Transverse colon (tissue), 4 donors: Measurements from ENCODE around the gene AIF1L.

Experiments
- CTCF ChIP-seq, 5 experiments: fragments of 200-600 bp in 3 of 5; fragments of 450-650 bp in 2 of 5; sonication (generic) in 3 of 5; IDR thresholded peaks; 1 replicate in 2 of 5; 2 replicates in 3 of 5; pipeline ENCODE4 v1.5.1; 2016 to 2017; ENCODE audit warnings: antibody characterized with exemption in 5 of 5, inconsistent platforms in 3 of 5, mild to moderate bottlenecking in 2 of 5, moderate library complexity in 1 of 5
- EP300 ChIP-seq: sonication (generic); formaldehyde crosslinking; IDR thresholded peaks from one replicate; pipeline ENCODE4 v1.6.1; 2017; ENCODE audit warnings: antibody characterized with exemption, low read depth
- POLR2A ChIP-seq: fragments of 450-650 bp; IDR thresholded peaks from one replicate; pipeline ENCODE4 v1.6.1; 2016; ENCODE audit warnings: antibody characterized with exemption, mild to moderate bottlenecking, moderate library complexity
- POLR2AphosphoS5 ChIP-seq, 3 donors: sonication (generic); formaldehyde crosslinking; IDR thresholded peaks; one replicate each; pipeline ENCODE4 v1.6.1; 2016; ENCODE audit warnings: antibody characterized with exemption in 3 of 3

GRCh38 chr9:131091352-131091992 is 4.9 kb upstream of the AIF1L start:
- TF ChIP-seq CTCF (IDR thresholded peaks at IDR 0.05), result no peak
- TF ChIP-seq EP300, result no peak
- no peak for TF ChIP-seq POLR2A
- TF ChIP-seq POLR2AphosphoS5 (IDR thresholded peaks at IDR 0.05), result no peak
